CD14-positive monocyte (primary cell): ENCODE measurements around the gene TOGARAM1. TPM values are rescaled to one million over a fixed set of nuclear protein-coding genes. Genes with fewer than 3 reads are reported as not detected.

ENCODE experiments used
- DNase-seq, 3 donors: peaks; one replicate each; pipeline ENCODE4 v3.0.0-alpha.2; 2011 to 2022
- H2AFZ ChIP-seq: 2 replicates; pipeline ENCODE4 v1.6.0; 2012; ENCODE audit warnings: mild to moderate bottlenecking, low read depth, low read length, inconsistent platforms; ENCODE audit not compliant: insufficient read depth, poor library complexity, severe bottlenecking
- H3K27ac ChIP-seq, 2 donors: 1 replicate in 1 of 2; 2 replicates in 1 of 2; pipeline ENCODE4 v1.5.1; 2012 to 2013; ENCODE audit warnings: low read length in 2 of 2, control low read depth in 1 of 2, inconsistent platforms in 1 of 2, low read depth in 1 of 2, mild to moderate bottlenecking in 1 of 2
- H3K27me3 ChIP-seq, 2 donors: one replicate each; pipeline versions ENCODE4 v1.6.0 to v1.6.1; 2011 to 2013; ENCODE audit warnings: low read length in 2 of 2; ENCODE audit not compliant: control insufficient read depth in 2 of 2, insufficient read depth in 2 of 2
- H3K36me3 ChIP-seq, 2 donors: replicated peaks in 1 of 2; 1 replicate in 1 of 2; 2 replicates in 1 of 2; pipeline versions ENCODE4 v1.5.1 to v1.6.1; 2012 to 2013; ENCODE audit warnings: low read length in 2 of 2, control low read depth in 1 of 2, inconsistent platforms in 1 of 2, mild to moderate bottlenecking in 1 of 2; ENCODE audit not compliant: insufficient read depth in 2 of 2, control insufficient read depth in 1 of 2
- H3K4me1 ChIP-seq, 2 donors: 1 replicate in 1 of 2; 2 replicates in 1 of 2; pipeline versions ENCODE4 v1.5.1 to v1.6.1; 2012 to 2013; ENCODE audit warnings: low read length in 2 of 2, control low read depth in 1 of 2, inconsistent platforms in 1 of 2, mild to moderate bottlenecking in 1 of 2, moderate library complexity in 1 of 2; ENCODE audit not compliant: insufficient read depth in 2 of 2, control insufficient read depth in 1 of 2
- H3K4me2 ChIP-seq: replicated peaks from 2 replicates; pipeline ENCODE3; 2012; ENCODE audit warnings: low read length, moderate library complexity, mild to moderate bottlenecking; ENCODE audit not compliant: poor library complexity, severe bottlenecking; ENCODE audit errors: extremely low read depth
- H3K4me3 ChIP-seq, 3 experiments: fragments of 200-600 bp in 1 of 3; sonication (generic) in 1 of 3; replicated peaks in 1 of 3; 1 replicate in 2 of 3; 2 replicates in 1 of 3; pipeline ENCODE4 v1.5.1; 2011 to 2013; ENCODE audit warnings: low read length in 3 of 3, mild to moderate bottlenecking in 3 of 3, control low read depth in 2 of 3, low read depth in 2 of 3, inconsistent platforms in 1 of 3, moderate library complexity in 1 of 3
- H3K79me2 ChIP-seq: 2 replicates; pipeline ENCODE4 v1.6.0; 2012; ENCODE audit warnings: mild to moderate bottlenecking, control low read depth, inconsistent platforms, low read length, moderate library complexity; ENCODE audit not compliant: insufficient read depth
- H3K9ac ChIP-seq: 2 replicates; pipeline ENCODE4 v1.6.0; 2017; ENCODE audit warnings: low read length, mild to moderate bottlenecking; ENCODE audit not compliant: insufficient read depth, poor library complexity, severe bottlenecking
- H3K9me3 ChIP-seq, 2 donors: replicated peaks in 1 of 2; 1 replicate in 1 of 2; 2 replicates in 1 of 2; pipeline versions ENCODE4 v1.5.1 to v1.6.1; 2012 to 2013; ENCODE audit warnings: low read length in 2 of 2, control low read depth in 1 of 2; ENCODE audit not compliant: control insufficient read depth in 1 of 2, insufficient read depth in 1 of 2
- H4K20me1 ChIP-seq: 2 replicates; pipeline ENCODE4 v1.6.0; 2012; ENCODE audit warnings: mild to moderate bottlenecking, low read length, control low read depth, moderate library complexity; ENCODE audit not compliant: insufficient read depth
- H3K27ac Mint-ChIP-seq, 7 donors: one replicate each; pipeline ENCODE4 v1.8.0; 2020; ENCODE audit warnings: mild to moderate bottlenecking in 7 of 7, mixed read lengths in 7 of 7, moderate library complexity in 6 of 7, inconsistent platforms in 2 of 7
- H3K27me3 Mint-ChIP-seq, 3 donors: one replicate each; pipeline ENCODE4 v1.8.0; 2021 to 2022; ENCODE audit warnings: low read depth in 3 of 3, mild to moderate bottlenecking in 3 of 3, mixed read lengths in 3 of 3, moderate library complexity in 3 of 3, inconsistent platforms in 1 of 3
- H3K36me3 Mint-ChIP-seq, 2 donors: one replicate each; pipeline ENCODE4 v1.8.0; 2020; ENCODE audit warnings: mixed read lengths in 2 of 2, inconsistent platforms in 1 of 2, mild to moderate bottlenecking in 1 of 2
- H3K4me1 Mint-ChIP-seq: one replicate; pipeline ENCODE4 v1.8.0; 2020; ENCODE audit warnings: mild to moderate bottlenecking, mixed read lengths
- H3K4me3 Mint-ChIP-seq, 2 donors: one replicate each; pipeline ENCODE4 v1.8.0; 2020; ENCODE audit warnings: mild to moderate bottlenecking in 2 of 2, mixed read lengths in 2 of 2, moderate library complexity in 1 of 2
- H3K9me3 Mint-ChIP-seq, 7 donors: one replicate each; pipeline ENCODE4 v1.8.0; 2020 to 2022; ENCODE audit warnings: mixed read lengths in 7 of 7, mild to moderate bottlenecking in 6 of 7, moderate library complexity in 6 of 7, inconsistent platforms in 2 of 7
- CTCF ChIP-seq: fragments of 200-600 bp; IDR thresholded peaks from one replicate; pipeline ENCODE4 v1.8.0; 2022; ENCODE audit warnings: antibody characterized with exemption, mild to moderate bottlenecking
- WGBS: methylation state at CpG from one replicate; pipeline ENCODE4 v1.1.5; 2013; ENCODE audit warnings: missing lambda C conversion rate; ENCODE audit not compliant: insufficient coverage; 5-methylcytosine and 5-hydroxymethylcytosine counted together
- intact Hi-C, 2 donors: fragments of 100-400 bp; cut with micrococcal nuclease; formaldehyde crosslinking; loops; one replicate each; pipeline versions ENCODE4 v1.15.0 to v1.15.1; 2023
- polyA plus RNA-seq, 3 donors: library from polyadenylated mRNA; depleted of rRNA in 1 of 3; unstranded in 2 of 3; stranded (reverse) in 1 of 3; fragments of 300-500 nt in 2 of 3; fragments of >200 nt in 1 of 3; fragmentation: Illumina TruSeq in 2 of 3; gene quantifications; 1 replicate in 2 of 3; 2 replicates in 1 of 3; pipeline ENCODE4 v1.2.3, GENCODE V29; 2012 to 2021

The TOGARAM1 gene
- polyA plus RNA-seq, 3 donors: 2.6 to 3.8 (median 3.4) TPM

GRCh38 chr14:45065956-45066355, 104.0 kb downstream of the TOGARAM1 start:
- Histone ChIP-seq H3K4me1 (no peaks in the 10 kb centered on the region), H3K9me3 (no peaks in the 10 kb centered on the region), H4K20me1 (no peaks in the 10 kb centered on the region), H3K4me2 (no peak overlapping the region), H3K79me2 (no peaks in the 10 kb centered on the region), H3K9ac (no peak overlapping the region), H3K36me3 (no peaks in the 10 kb centered on the region), H3K27ac (no peak overlapping the region), H3K27me3 (no peaks in the 10 kb centered on the region), H3K4me3 (no peak overlapping the region), H2AFZ (no peak overlapping the region)
- no peaks in the 10 kb centered on the region for H3K4me1 Mint-ChIP-seq
- 100% methylated on average over 1 of the region's 2 CpGs for WGBS
- H3K9me3 Mint-ChIP-seq: peaks cover 0 to 3% (median 0%) of the 10 kb centered on the region in 7 donors
- H3K27me3 Mint-ChIP-seq: no peaks in the 10 kb centered on the region
- TF ChIP-seq CTCF: no peak
- intact Hi-C loops: no loop called here
- no peak overlapping the region for H3K4me3 Mint-ChIP-seq
- no peak for DNase-seq
- H3K27ac Mint-ChIP-seq: no peak overlapping the region
- peaks cover 8 to 11% of the 10 kb centered on the region in 2 donors for H3K36me3 Mint-ChIP-seq

- Histone ChIP-seq H3K9me3 (no peaks in the 10 kb centered on the region), H3K36me3 (no peaks in the 10 kb centered on the region), H3K27ac (no peak overlapping the region), H2AFZ (no peak overlapping the region), H3K27me3 (no peaks in the 10 kb centered on the region), H4K20me1 (no peaks in the 10 kb centered on the region), H3K4me3 (no peak overlapping the region), H3K9ac (no peak overlapping the region), H3K79me2 (no peaks in the 10 kb centered on the region), H3K4me2 (no peak overlapping the region), H3K4me1 (no peaks in the 10 kb centered on the region)
- no CpG with 5 or more reads among the region's 3 CpGs for WGBS
- intact Hi-C loops: no loop called here
- peaks cover 8 to 11% of the 10 kb centered on the region in 2 donors for H3K36me3 Mint-ChIP-seq
- no peaks in the 10 kb centered on the region for H3K27me3 Mint-ChIP-seq
- H3K9me3 Mint-ChIP-seq: peaks cover 0 to 3% (median 0%) of the 10 kb centered on the region in 7 donors
- H3K4me1 Mint-ChIP-seq: no peaks in the 10 kb centered on the region
- DNase-seq: no peak
- H3K27ac Mint-ChIP-seq: no peak overlapping the region
- no peak overlapping the region for H3K4me3 Mint-ChIP-seq
- no peak for TF ChIP-seq CTCF
Measured at GRCh38 chr14:45066667-45067066, 104.7 kb downstream of the TOGARAM1 start.
